ENCODE measurements around the gene TTC39C. TPM values are rescaled to one million over a fixed set of nuclear protein-coding genes. Genes with fewer than 3 reads are reported as not detected.

The TTC39C gene
- total RNA-seq, 1 experiment from 2014 or later = 24.0 TPM

DNA sequence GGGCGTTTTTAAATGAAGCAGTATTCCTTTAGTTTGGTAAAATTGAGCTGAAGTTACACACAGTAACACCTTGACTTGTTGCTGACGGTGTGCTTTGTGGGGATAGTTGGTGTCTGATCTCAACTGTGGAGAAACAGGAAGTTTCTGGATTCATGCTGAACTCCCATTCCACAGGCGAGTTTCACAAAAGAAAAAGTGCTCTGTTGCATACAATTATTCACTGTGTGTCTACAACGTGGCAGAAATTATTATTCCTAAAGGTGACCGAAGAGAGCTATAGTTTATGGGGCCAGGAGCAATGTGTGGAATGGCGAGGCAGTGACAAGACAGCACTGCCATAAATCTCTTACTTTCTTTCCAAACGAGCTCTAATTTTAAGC lies 123.8 kb downstream of the TTC39C start:
- DNase-seq (ENCODE audit: low spot score) = no peak
- intact Hi-C loops (cut with micrococcal nuclease; ENCODE audit: unreplicated experiment) = loop anchor here (10.0 kb wide), 1 partner anchor 634 kb away; the partner anchor contains the start of gene RMC1
- no peak for TF ChIP-seq EZH2 (IDR thresholded peaks at IDR 0.05; ENCODE audit: borderline replicate concordance, low read depth, low read length, poor library complexity, severe bottlenecking)
- TF ChIP-seq, protein P1, sequence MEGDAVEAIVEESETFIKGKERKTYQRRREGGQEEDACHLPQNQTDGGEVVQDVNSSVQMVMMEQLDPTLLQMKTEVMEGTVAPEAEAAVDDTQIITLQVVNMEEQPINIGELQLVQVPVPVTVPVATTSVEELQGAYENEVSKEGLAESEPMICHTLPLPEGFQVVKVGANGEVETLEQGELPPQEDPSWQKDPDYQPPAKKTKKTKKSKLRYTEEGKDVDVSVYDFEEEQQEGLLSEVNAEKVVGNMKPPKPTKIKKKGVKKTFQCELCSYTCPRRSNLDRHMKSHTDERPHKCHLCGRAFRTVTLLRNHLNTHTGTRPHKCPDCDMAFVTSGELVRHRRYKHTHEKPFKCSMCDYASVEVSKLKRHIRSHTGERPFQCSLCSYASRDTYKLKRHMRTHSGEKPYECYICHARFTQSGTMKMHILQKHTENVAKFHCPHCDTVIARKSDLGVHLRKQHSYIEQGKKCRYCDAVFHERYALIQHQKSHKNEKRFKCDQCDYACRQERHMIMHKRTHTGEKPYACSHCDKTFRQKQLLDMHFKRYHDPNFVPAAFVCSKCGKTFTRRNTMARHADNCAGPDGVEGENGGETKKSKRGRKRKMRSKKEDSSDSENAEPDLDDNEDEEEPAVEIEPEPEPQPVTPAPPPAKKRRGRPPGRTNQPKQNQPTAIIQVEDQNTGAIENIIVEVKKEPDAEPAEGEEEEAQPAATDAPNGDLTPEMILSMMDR (conservative IDR thresholded peaks at IDR 0.05; ENCODE audit: low read depth, low read length) = no peak
- Histone ChIP-seq H3K27me3 (replicated peaks; ENCODE audit: insufficient read depth, low read depth, low read length, poor library complexity) (no peaks in the 10 kb centered on the region), H3K36me3 (ENCODE audit: insufficient read depth, low read length, poor library complexity, severe bottlenecking) (peaks cover under 1% of the 10 kb centered on the region), H3K4me1 (ENCODE audit: insufficient read depth, low read length, poor library complexity, severe bottlenecking) (peaks cover 8% of the 10 kb centered on the region), H3K9me3 (ENCODE audit: low read depth, low read length, poor library complexity, severe bottlenecking) (no peaks in the 10 kb centered on the region), H3K27ac (ENCODE audit: low read depth, low read length, poor library complexity, severe bottlenecking) (peak overlapping the region; percentile 63), H3K4me3 (ENCODE audit: low read depth, low read length, poor library complexity, severe bottlenecking) (peak overlapping the region; percentile 57)
- ChIA-PET POLR2A (ENCODE audit: low non-redundant PET) (interaction anchor here (0.6 to 0.8 kb wide), 6 partner anchors 63 to 475 kb away, joined by 3 to 7 read pairs (median 4); no protein-coding TSS in a partner anchor), CTCF (interaction anchor here (0.6 to 1.5 kb wide), 2 partner anchors 38 to 350 kb away, joined by 5 read pairs; no protein-coding TSS in a partner anchor)
- BruUV-seq (replicated peaks) = no TSS peak

- peak within 1 kb of the TSS; percentile 63 for H3K27ac ChIP-seq (ENCODE audit: low read depth, low read length, poor library complexity, severe bottlenecking)
- peak; percentile 93 for DNase-seq (ENCODE audit: low spot score)
- intact Hi-C loops (cut with micrococcal nuclease; ENCODE audit: unreplicated experiment) = loop anchor here (10.0 kb wide), 1 partner anchor 634 kb away; the partner anchor contains the start of gene RMC1
- BruUV-seq (replicated peaks) = TSS peak; percentile 75
- H3K4me1 ChIP-seq (ENCODE audit: insufficient read depth, low read length, poor library complexity, severe bottlenecking) = peaks cover 8% of the 10 kb centered on the region
- H3K36me3 ChIP-seq (ENCODE audit: insufficient read depth, low read length, poor library complexity, severe bottlenecking) = no peaks in the 10 kb centered on the region
- H3K4me3 ChIP-seq (ENCODE audit: low read depth, low read length, poor library complexity, severe bottlenecking) = peak within 1 kb of the TSS; percentile 57
- TF ChIP-seq EZH2 (IDR thresholded peaks at IDR 0.05; ENCODE audit: borderline replicate concordance, low read depth, low read length, poor library complexity, severe bottlenecking) = no peak
- TF ChIP-seq, protein P1 (conservative IDR thresholded peaks at IDR 0.05; ENCODE audit: low read depth, low read length) = no peak
- no peaks in the 10 kb centered on the region for H3K27me3 ChIP-seq (replicated peaks; ENCODE audit: insufficient read depth, low read depth, low read length, poor library complexity)
- CTCF ChIA-PET = interaction anchor here (0.6 to 1.5 kb wide), 3 partner anchors 23 to 350 kb away, joined by 4 to 5 read pairs (median 5); no protein-coding TSS in a partner anchor
- POLR2A ChIA-PET (ENCODE audit: low non-redundant PET) = interaction anchor here (0.6 to 0.9 kb wide), 7 partner anchors 63 to 475 kb away, joined by 3 to 7 read pairs (median 5); no protein-coding TSS in a partner anchor
- H3K9me3 ChIP-seq (ENCODE audit: low read depth, low read length, poor library complexity, severe bottlenecking) = no peaks in the 10 kb centered on the region
These were observed 124.4 kb downstream of the TTC39C start, which contains the start of gene CABYR for GRCh38 chr18:24138789-24139616. TSS of gene CABYR (plus strand) at chr18:24139062. CDS start at chr18:24143115, 4,053 bp downstream.

DNA sequence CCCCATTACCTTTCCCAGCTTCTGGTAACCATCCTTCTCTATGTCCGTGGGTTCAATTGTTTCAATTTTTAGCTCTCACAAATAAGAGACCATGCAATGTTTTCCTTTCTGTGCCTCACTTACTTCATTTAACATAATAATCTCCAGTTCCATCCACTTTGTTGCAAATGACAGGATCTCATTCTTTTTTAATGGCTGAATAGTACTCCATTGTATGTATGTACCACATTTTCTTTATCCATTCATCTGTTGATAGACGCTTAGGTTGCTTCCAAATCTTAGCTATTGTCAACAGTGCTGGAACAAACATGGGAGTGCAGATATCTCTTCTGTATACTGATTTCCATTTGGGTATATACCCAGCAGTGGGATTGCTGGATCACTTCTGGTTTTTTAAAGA lies 126.1 kb downstream of the TTC39C start:
- TF ChIP-seq EZH2 (IDR thresholded peaks at IDR 0.05; ENCODE audit: borderline replicate concordance, low read depth, low read length, poor library complexity, severe bottlenecking) = no peak
- TF ChIP-seq, protein P1 (conservative IDR thresholded peaks at IDR 0.05; ENCODE audit: low read depth, low read length) = no peak
- BruUV-seq (replicated peaks) = no TSS peak
- Histone ChIP-seq H3K36me3 (ENCODE audit: insufficient read depth, low read length, poor library complexity, severe bottlenecking) (no peaks in the 10 kb centered on the region), H3K9me3 (ENCODE audit: low read depth, low read length, poor library complexity, severe bottlenecking) (no peaks in the 10 kb centered on the region), H3K27ac (ENCODE audit: low read depth, low read length, poor library complexity, severe bottlenecking) (no peak overlapping the region), H3K4me1 (ENCODE audit: insufficient read depth, low read length, poor library complexity, severe bottlenecking) (peaks cover 8% of the 10 kb centered on the region), H3K4me3 (ENCODE audit: low read depth, low read length, poor library complexity, severe bottlenecking) (no peak overlapping the region), H3K27me3 (replicated peaks; ENCODE audit: insufficient read depth, low read depth, low read length, poor library complexity) (no peaks in the 10 kb centered on the region)
- intact Hi-C loops (cut with micrococcal nuclease; ENCODE audit: unreplicated experiment) = no loop called here
- POLR2A ChIA-PET (ENCODE audit: low non-redundant PET) = no interaction called here
- DNase-seq (ENCODE audit: low spot score) = no peak
- CTCF ChIA-PET = no interaction called here
